Adipocyte (in vitro differentiated cells): Measurements from ENCODE around the gene WNT9A.
"Not testable (repeated sequence)": the region's sequence is repeated elsewhere in the genome, so short reads cannot be mapped to it uniquely, and the experiment has no call there.

Experiments used
- DNase-seq: peaks from one replicate; pipeline ENCODE4 v3.0.0-alpha.2; 2015; ENCODE audit warnings: low read depth
- H3K27me3 ChIP-seq: replicated peaks from 2 replicates; pipeline ENCODE4 v1.7.0; 2013; ENCODE audit warnings: mild to moderate bottlenecking, low read length, moderate library complexity; ENCODE audit not compliant: control insufficient read depth, insufficient read depth
- H3K36me3 ChIP-seq: 2 replicates; pipeline ENCODE4 v1.7.0; 2013; ENCODE audit warnings: low read length, mild to moderate bottlenecking, moderate library complexity; ENCODE audit not compliant: control insufficient read depth, insufficient read depth, severe bottlenecking
- H3K4me1 ChIP-seq: 2 replicates; pipeline ENCODE4 v1.7.0; 2013; ENCODE audit warnings: mild to moderate bottlenecking, low read length, moderate library complexity; ENCODE audit not compliant: control insufficient read depth, insufficient read depth
- H3K4me3 ChIP-seq: 2 replicates; pipeline ENCODE4 v1.7.0; 2013; ENCODE audit warnings: mild to moderate bottlenecking, low read length, moderate library complexity
- H3K9ac ChIP-seq: 2 replicates; pipeline ENCODE4 v1.7.0; 2013; ENCODE audit warnings: mild to moderate bottlenecking, low read length, moderate library complexity
- H3K9me3 ChIP-seq: 2 replicates; pipeline ENCODE4 v1.7.0; 2013; ENCODE audit warnings: mild to moderate bottlenecking, low read length, moderate library complexity; ENCODE audit not compliant: control insufficient read depth

Gene WNT9A

GRCh38 chr1:227887697-227888403 is 59.9 kb downstream of the WNT9A start:
- Histone ChIP-seq H3K27me3 (peaks cover 6% of the 10 kb centered on the region), H3K9me3 (no peaks in the 10 kb centered on the region), H3K9ac (no peak overlapping the region), H3K4me3 (no peak overlapping the region), H3K36me3 (no peaks in the 10 kb centered on the region), H3K4me1 (peaks cover 5% of the 10 kb centered on the region)
- DNase-seq = no peak

- H3K27me3 ChIP-seq = peaks cover 6% of the 10 kb centered on the region
- no peaks in the 10 kb centered on the region for H3K36me3 ChIP-seq
- H3K9me3 ChIP-seq = no peaks in the 10 kb centered on the region
- peaks cover 5% of the 10 kb centered on the region for H3K4me1 ChIP-seq
- no peak overlapping the region for H3K9ac ChIP-seq
- no peak overlapping the region for H3K4me3 ChIP-seq
- peak; percentile 53 for DNase-seq
Observed at GRCh38 chr1:227886993-227887696, 60.6 kb downstream of the WNT9A start.

- H3K27me3 ChIP-seq = peaks cover 5% of the 10 kb centered on the region
- H3K9ac ChIP-seq = no peak overlapping the region
- H3K9me3 ChIP-seq = no peaks in the 10 kb centered on the region
- H3K4me1 ChIP-seq = peaks cover 5% of the 10 kb centered on the region
- no peak overlapping the region for H3K4me3 ChIP-seq
- no peaks in the 10 kb centered on the region for H3K36me3 ChIP-seq
- DNase-seq = no peak
Observed at GRCh38 chr1:227886503-227886961, 61.2 kb downstream of the WNT9A start.

GRCh38 chr1:227885648-227886502 is 61.9 kb downstream of the WNT9A start:
- no peak overlapping the region for H3K4me3 ChIP-seq
- peaks cover 4% of the 10 kb centered on the region for H3K27me3 ChIP-seq
- DNase-seq = peak; percentile 41
- no peaks in the 10 kb centered on the region for H3K9me3 ChIP-seq
- no peaks in the 10 kb centered on the region for H3K36me3 ChIP-seq
- no peak overlapping the region for H3K9ac ChIP-seq
- peaks cover 5% of the 10 kb centered on the region for H3K4me1 ChIP-seq

- DNase-seq = no peak
- no peak overlapping the region for H3K4me3 ChIP-seq
Observed at GRCh38 chr1:227885135-227885647, 62.5 kb downstream of the WNT9A start.

GRCh38 chr1:227884370-227885134 is 63.2 kb downstream of the WNT9A start:
- H3K9me3 ChIP-seq = no peaks in the 10 kb centered on the region
- H3K9ac ChIP-seq = no peak overlapping the region
- H3K36me3 ChIP-seq = no peaks in the 10 kb centered on the region
- peaks cover 5% of the 10 kb centered on the region for H3K4me1 ChIP-seq
- H3K4me3 ChIP-seq = no peak overlapping the region
- DNase-seq = no peak
- peaks cover 4% of the 10 kb centered on the region for H3K27me3 ChIP-seq

More at GRCh38 chr1:227885135-227885647, 62.5 kb downstream of the WNT9A start:
- peaks cover 5% of the 10 kb centered on the region for H3K4me1 ChIP-seq
- no peaks in the 10 kb centered on the region for H3K36me3 ChIP-seq
- H3K9me3 ChIP-seq = no peaks in the 10 kb centered on the region
- no peak overlapping the region for H3K9ac ChIP-seq
- peaks cover 4% of the 10 kb centered on the region for H3K27me3 ChIP-seq

GRCh38 chr1:227883641-227884301 is 64.0 kb downstream of the WNT9A start:
- Histone ChIP-seq H3K4me1 (peaks cover 5% of the 10 kb centered on the region), H3K9me3 (no peaks in the 10 kb centered on the region), H3K4me3 (no peak overlapping the region), H3K36me3 (no peaks in the 10 kb centered on the region), H3K9ac (no peak overlapping the region), H3K27me3 (peaks cover 7% of the 10 kb centered on the region)
- no peak for DNase-seq

- peaks cover 7% of the 10 kb centered on the region for H3K27me3 ChIP-seq
- DNase-seq = no peak
- H3K9me3 ChIP-seq = no peaks in the 10 kb centered on the region
- H3K9ac ChIP-seq = no peak overlapping the region
- H3K4me1 ChIP-seq = peaks cover 5% of the 10 kb centered on the region
- no peak overlapping the region for H3K4me3 ChIP-seq
- H3K36me3 ChIP-seq = no peaks in the 10 kb centered on the region
Observed at GRCh38 chr1:227883073-227883520, 64.6 kb downstream of the WNT9A start.

- Histone ChIP-seq H3K27me3 (peaks cover 3% of the 10 kb centered on the region), H3K4me3 (no peak overlapping the region), H3K9me3 (no peaks in the 10 kb centered on the region), H3K9ac (no peak overlapping the region), H3K36me3 (no peaks in the 10 kb centered on the region), H3K4me1 (peaks cover 1% of the 10 kb centered on the region)
- DNase-seq = no peak
Observed at GRCh38 chr1:227880342-227880924, 67.3 kb downstream of the WNT9A start.

- H3K9me3 ChIP-seq, DNase-seq, H3K9ac ChIP-seq: not testable (repeated sequence)
Observed at GRCh38 chr1:227877810-227878209, 69.9 kb downstream of the WNT9A start.

More at GRCh38 chr1:227877810-227878209, 69.9 kb downstream of the WNT9A start:
- H3K36me3 ChIP-seq, H3K27me3 ChIP-seq, H3K4me3 ChIP-seq, H3K4me1 ChIP-seq: not testable (repeated sequence)
